HCT116 (cell line): Measurements from ENCODE around the gene SIPA1L3. TPM values are rescaled to one million over a fixed set of nuclear protein-coding genes. Genes with fewer than 3 reads are reported as not detected.

Experiments used
- ATAC-seq: fragments of 200-7000 bp; cut with Tn5 transposase; 2 replicates; pipeline ENCODE4 v1.9.1; 2020; ENCODE audit warnings: mild to moderate bottlenecking, moderate library complexity
- BruUV-seq: library from RNA; stranded (reverse); fragments of 400-500 nt; replicated peaks from 2 replicates; lab custom pipeline; 2021; lab: Mats Ljungman, UMichigan
- CTCF ChIA-PET: fragments of 300-600 bp; sonication (Branson Sonifier 250); formaldehyde crosslinking; loops from one replicate; lab custom pipeline; 2021; ENCODE audit warnings: antibody characterized with exemption; lab: Charles Lee
- POLR2A ChIA-PET: fragments of 300-600, 350-600 bp; sonication (Branson Sonifier 250); formaldehyde crosslinking; loops from one replicate; lab custom pipeline; 2021; ENCODE audit warnings: antibody characterized with exemption; lab: Charles Lee
- RAD21 ChIA-PET, 2 experiments: fragments of 300-600 bp; sonication (Branson Sonifier 250); formaldehyde crosslinking; loops; one replicate each; lab custom pipeline; 2023; ENCODE audit warnings: low total read pairs in 2 of 2; ENCODE audit not compliant: uncharacterized antibody in 2 of 2, unreplicated experiment in 2 of 2, low non-redundant PET in 1 of 2; lab: Charles Lee
- DNase-seq: peaks from one replicate; pipeline ENCODE4 v3.0.0-alpha.2; 2010; ENCODE audit warnings: low read depth, low spot score
- H2AFZ ChIP-seq: fragments of 200-600 bp; shearing (Covaris generic), sonication (generic); 2 replicates; pipeline ENCODE4 v1.6.1; 2017; ENCODE audit warnings: low read depth, mixed run types, mixed read lengths, antibody characterized with exemption, low read length; ENCODE audit not compliant: poor library complexity, severe bottlenecking
- H3K27ac ChIP-seq: 2 replicates; pipeline ENCODE4 v1.5.1; 2012; ENCODE audit warnings: low read depth, low read length
- H3K27me3 ChIP-seq: fragments of 200-600 bp; sonication (generic); 2 replicates; pipeline ENCODE4 v1.6.1; 2016; ENCODE audit warnings: mixed run types, low read length, mixed read lengths; ENCODE audit not compliant: insufficient read depth
- H3K36me3 ChIP-seq, 2 experiments: fragments of 200-500 bp in 1 of 2; fragments of 200-600 bp in 1 of 2; sonication (Bioruptor generic) in 1 of 2; sonication (generic) in 1 of 2; 2 replicates each; pipeline versions ENCODE4 v1.5.1 to v1.6.1; 2014 to 2016; ENCODE audit warnings: low read length in 2 of 2, inconsistent platforms in 1 of 2, mixed read lengths in 1 of 2, mixed run types in 1 of 2; ENCODE audit not compliant: insufficient read depth in 2 of 2, control insufficient read depth in 1 of 2
- H3K4me1 ChIP-seq, 2 experiments: fragments of 200-600 bp in 1 of 2; sonication (generic) in 1 of 2; 2 replicates each; pipeline versions ENCODE4 v1.5.1 to v1.6.1; 2012 to 2017; ENCODE audit warnings: low read length in 2 of 2, inconsistent platforms in 1 of 2, mild to moderate bottlenecking in 1 of 2, mixed read lengths in 1 of 2, mixed run types in 1 of 2, moderate library complexity in 1 of 2; ENCODE audit not compliant: insufficient read depth in 2 of 2, control insufficient read depth in 1 of 2
- H3K4me2 ChIP-seq: fragments of 200-600 bp; sonication (generic); 2 replicates; pipeline ENCODE4 v1.6.1; 2017; ENCODE audit warnings: mixed run types, low read length, mixed read lengths
- H3K4me3 ChIP-seq, 2 experiments: fragments of 200-600 bp in 1 of 2; sonication (generic) in 1 of 2; replicated peaks in 1 of 2; 2 replicates each; pipeline ENCODE4 v1.5.1; 2011 to 2016; ENCODE audit warnings: low read length in 2 of 2, control low read depth in 1 of 2, low read depth in 1 of 2, mild to moderate bottlenecking in 1 of 2, mixed read lengths in 1 of 2, mixed run types in 1 of 2
- H3K79me2 ChIP-seq: fragments of 200-600 bp; sonication (generic); 2 replicates; pipeline ENCODE4 v1.6.1; 2017; ENCODE audit warnings: mild to moderate bottlenecking, mixed run types, low read length, moderate library complexity, mixed read lengths; ENCODE audit not compliant: insufficient read depth
- H3K9ac ChIP-seq: fragments of 200-600 bp; sonication (generic); 2 replicates; pipeline ENCODE4 v1.6.1; 2016; ENCODE audit warnings: low read length, mixed read lengths
- H3K9me2 ChIP-seq: fragments of 200-600 bp; sonication (generic), shearing (Covaris generic); 2 replicates; pipeline ENCODE4 v1.6.1; 2017; ENCODE audit warnings: mixed run types, mild to moderate bottlenecking, moderate library complexity; ENCODE audit not compliant: insufficient read depth
- H3K9me3 ChIP-seq, 2 experiments: fragments of 200-500 bp in 1 of 2; fragments of 200-600 bp in 1 of 2; sonication (Bioruptor generic) in 1 of 2; sonication (generic) in 1 of 2; 2 replicates each; pipeline ENCODE4 v1.6.1; 2014 to 2017; ENCODE audit warnings: low read length in 2 of 2, mixed read lengths in 2 of 2, inconsistent platforms in 1 of 2, low read depth in 1 of 2, mild to moderate bottlenecking in 1 of 2, mixed run types in 1 of 2, moderate library complexity in 1 of 2; ENCODE audit not compliant: control insufficient read depth in 1 of 2, insufficient read depth in 1 of 2
- H4K20me1 ChIP-seq: fragments of 200-600 bp; sonication (generic), shearing (Covaris generic); 2 replicates; pipeline ENCODE4 v1.6.1; 2017; ENCODE audit warnings: mixed run types, mild to moderate bottlenecking, moderate library complexity; ENCODE audit not compliant: insufficient read depth
- CBX3 ChIP-seq: IDR thresholded peaks from 2 replicates; pipeline ENCODE4 v1.6.1; 2012; ENCODE audit warnings: low read depth
- CEBPB ChIP-seq: IDR thresholded peaks from 2 replicates; pipeline ENCODE4 v1.6.1; 2012; ENCODE audit warnings: low read depth
- CTCF ChIP-seq, 3 experiments: fragments of 200-600 bp in 1 of 3; sonication (generic) in 1 of 3; IDR thresholded peaks in 2 of 3; conservative IDR thresholded peaks in 1 of 3; 2 replicates each; pipeline ENCODE4 v1.5.1; 2012 to 2017; ENCODE audit warnings: low read depth in 2 of 3, low read length in 2 of 3, antibody characterized with exemption in 1 of 3, borderline replicate concordance in 1 of 3, control low read depth in 1 of 3, mild to moderate bottlenecking in 1 of 3, mixed read lengths in 1 of 3, mixed run types in 1 of 3, moderate library complexity in 1 of 3; ENCODE audit not compliant: insufficient read depth in 1 of 3
- EGR1 ChIP-seq: IDR thresholded peaks from 2 replicates; pipeline ENCODE4 v1.6.1; 2012; ENCODE audit warnings: low read depth
- EZH2 ChIP-seq: fragments of 200-600 bp; sonication (generic); IDR thresholded peaks from 2 replicates; pipeline ENCODE4 v1.6.1; 2017; ENCODE audit warnings: antibody characterized with exemption, mixed run types
- EZH2phosphoT487 ChIP-seq: fragments of 200-600 bp; IDR thresholded peaks from 2 replicates; pipeline ENCODE4 v1.6.1; 2018; ENCODE audit warnings: antibody characterized with exemption, borderline replicate concordance
- FOSL1 ChIP-seq: IDR thresholded peaks from 2 replicates; pipeline ENCODE4 v1.6.1; 2012; ENCODE audit warnings: low read depth
- JUND ChIP-seq: IDR thresholded peaks from 2 replicates; pipeline ENCODE4 v1.6.1; 2012
- POLR2AphosphoS5 ChIP-seq: IDR thresholded peaks from 2 replicates; pipeline ENCODE4 v1.6.1; 2011; ENCODE audit warnings: mild to moderate bottlenecking, low read depth, low read length, moderate library complexity
- RAD21 ChIP-seq: IDR thresholded peaks from 2 replicates; pipeline ENCODE4 v1.6.1; 2012; ENCODE audit warnings: low read depth, mild to moderate bottlenecking
- REST ChIP-seq: IDR thresholded peaks from 2 replicates; pipeline ENCODE4 v1.6.1; 2012; ENCODE audit warnings: low read depth
- TCF7L2 ChIP-seq: IDR thresholded peaks from 2 replicates; pipeline ENCODE4 v1.7.0; 2011; ENCODE audit warnings: borderline replicate concordance, inconsistent platforms; ENCODE audit not compliant: insufficient read depth, insufficient read length; ENCODE audit errors: extremely low read depth
- ZNF274 ChIP-seq: fragments of 200-500 bp; sonication (Bioruptor generic); IDR thresholded peaks from 2 replicates; pipeline ENCODE4 v1.6.1; 2014; ENCODE audit warnings: mild to moderate bottlenecking, low read depth, low read length, inconsistent platforms
- intact Hi-C: fragments of 100-400 bp; cut with micrococcal nuclease; formaldehyde crosslinking; loops from 2 replicates; pipeline ENCODE4 v1.10.0; 2022
- total RNA-seq: library from RNA; stranded (reverse); gene quantifications from one replicate; pipeline ENCODE4 v1.2.1, GENCODE V29; 2021; ENCODE audit not compliant: unreplicated experiment

SIPA1L3 gene
- total RNA-seq, 1 experiment from 2014 or later = 41.8 TPM

- no peak overlapping the region for H3K27ac ChIP-seq
Observed at GRCh38 chr19:37990362-37990761, 83.4 kb downstream of the SIPA1L3 start.

GRCh38 chr19:37991176-37991835 lies 84.3 kb downstream of the SIPA1L3 start:
- H3K79me2 ChIP-seq = peaks cover 56% of the 10 kb centered on the region
- no peak overlapping the region for H2AFZ ChIP-seq
- ChIA-PET CTCF (interaction anchor here (1.3 kb wide), 1 partner anchor 89 kb away, joined by 5 read pairs; no protein-coding TSS in a partner anchor), RAD21 (no interaction called here), POLR2A (interaction anchor here (1.3 to 3.1 kb wide), 2 partner anchors 13 to 59 kb away, joined by 5 to 12 read pairs; no protein-coding TSS in a partner anchor)
- H3K4me3 ChIP-seq = peak overlapping the region in 1 of 2 experiments; percentile 14; a peak in 1 of 4 replicates
- DNase-seq (no peak), ATAC-seq (peak; percentile 10; the same call in 1 of the 2 replicates)
- no peaks in the 10 kb centered on the region for H3K9me3 ChIP-seq
- H3K4me1 ChIP-seq = peaks cover 9 to 66% of the 10 kb centered on the region in 2 experiments
- intact Hi-C loops = no loop called here
- no peaks in the 10 kb centered on the region for H4K20me1 ChIP-seq
- no TSS peak for BruUV-seq
- peak overlapping the region; percentile 31 for H3K9ac ChIP-seq
- no peaks in the 10 kb centered on the region for H3K9me2 ChIP-seq
- peak overlapping the region; percentile 54 for H3K4me2 ChIP-seq
- H3K27ac ChIP-seq = no peak overlapping the region
- H3K27me3 ChIP-seq = no peaks in the 10 kb centered on the region
- H3K36me3 ChIP-seq = no peaks in the 10 kb centered on the region
- TF ChIP-seq JUND (no peak), CEBPB (no peak), REST (no peak), CBX3 (no peak), EZH2phosphoT487 (no peak), FOSL1 (no peak), ZNF274 (no peak), CTCF (IDR thresholded peaks at IDR 0.05 in 2 of 3, conservative IDR thresholded peaks at IDR 0.05 in 1 of 3; ENCODE audit: borderline replicate concordance in 1 of 3, insufficient read depth in 1 of 3, low read depth in 2 of 3, low read length in 2 of 3) (no peak), POLR2AphosphoS5 (no peak), TCF7L2 (no peak), EZH2 (no peak), EGR1 (no peak), RAD21 (no peak)

More at GRCh38 chr19:37990362-37990761, 83.4 kb downstream of the SIPA1L3 start:
- Histone ChIP-seq H3K79me2 (peaks cover 57% of the 10 kb centered on the region), H3K9ac (peak overlapping the region; percentile 8; the same call in 1 of the 2 replicates), H3K36me3 (no peaks in the 10 kb centered on the region), H3K4me1 (peaks cover 8 to 64% of the 10 kb centered on the region in 2 experiments), H2AFZ (no peak overlapping the region), H3K9me3 (no peaks in the 10 kb centered on the region), H3K4me2 (peak overlapping the region; percentile 33), H3K27me3 (no peaks in the 10 kb centered on the region), H3K9me2 (no peaks in the 10 kb centered on the region), H3K4me3 (no peak overlapping the region), H4K20me1 (no peaks in the 10 kb centered on the region)
- intact Hi-C loops = no loop called here
- DNase-seq (no peak), ATAC-seq (no peak)
- CTCF ChIA-PET = interaction anchor here (0.6 to 1.4 kb wide), 3 partner anchors 84 to 644 kb away, joined by 4 to 10 read pairs (median 6); partner anchors contain the start of gene WDR87
- POLR2A ChIA-PET = interaction anchor here (3.1 kb wide), 1 partner anchor 14 kb away, joined by 12 read pairs; no protein-coding TSS in a partner anchor
- no peak for TF ChIP-seq FOSL1
- peak; percentile 53 for TF ChIP-seq RAD21
- RAD21 ChIA-PET = interaction anchor here in 1 of 2 experiments (1.5 kb wide), 1 partner anchor 87 kb away, joined by 3 read pairs; no protein-coding TSS in a partner anchor
- BruUV-seq = no TSS peak
